IPS DF 4.7 (cell line): ENCODE data around the gene FKBP5.
"Not testable (repeated sequence)": the region's sequence is repeated elsewhere in the genome, so short reads cannot be mapped to it uniquely, and the experiment has no call there.

Experiments
- DNase-seq: peaks from one replicate; pipeline ENCODE4 v3.0.0-alpha.2; 2013; ENCODE audit warnings: low spot score; ENCODE audit errors: extremely low read depth

FKBP5 gene

DNA sequence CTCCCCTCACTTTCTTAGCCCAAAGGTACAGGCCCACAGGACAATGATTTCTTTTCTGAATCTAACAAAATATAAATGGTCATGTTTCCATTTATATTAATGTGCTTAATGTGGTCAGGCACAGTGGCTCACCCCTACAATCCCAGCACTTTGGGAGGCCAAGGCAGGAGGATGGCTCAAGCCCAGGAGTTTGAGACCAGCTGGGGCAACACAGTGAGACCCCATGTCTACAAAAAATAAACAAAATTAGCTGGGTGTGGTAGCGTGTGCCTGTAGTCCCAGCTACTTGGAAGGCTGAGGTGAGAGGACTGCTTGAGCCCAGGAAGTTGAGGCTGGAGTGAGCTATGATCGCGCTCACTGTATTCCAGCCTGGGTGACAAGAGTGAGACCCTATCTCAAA, 98.8 kb downstream of the FKBP5 start:
- no peak for DNase-seq

DNA sequence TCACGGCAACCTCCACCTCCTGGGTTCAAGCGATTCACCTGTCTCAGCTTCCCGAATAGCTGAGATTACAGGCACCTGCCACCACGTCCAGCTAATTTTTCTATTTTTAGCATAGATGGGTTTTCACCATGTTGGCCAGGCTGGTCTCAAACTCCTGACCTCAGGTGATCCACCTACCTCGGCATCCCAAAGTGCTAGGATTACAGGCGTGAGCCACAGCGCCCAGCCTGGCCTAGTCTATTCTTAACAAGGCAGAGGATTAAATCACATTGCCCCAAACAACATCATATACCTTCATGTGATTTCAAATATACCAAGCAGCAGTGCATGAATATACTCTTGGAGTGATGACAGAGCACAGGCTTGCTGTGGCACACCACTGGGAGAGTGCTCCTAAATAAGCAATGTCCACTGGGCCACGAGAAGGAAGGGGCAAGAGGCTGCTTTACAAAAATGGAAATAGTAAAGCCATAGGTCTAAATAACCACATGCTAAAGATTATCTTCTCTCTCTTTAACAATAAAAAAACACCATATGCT, 99.4 kb downstream of the FKBP5 start:
- DNase-seq, result no peak

DNA sequence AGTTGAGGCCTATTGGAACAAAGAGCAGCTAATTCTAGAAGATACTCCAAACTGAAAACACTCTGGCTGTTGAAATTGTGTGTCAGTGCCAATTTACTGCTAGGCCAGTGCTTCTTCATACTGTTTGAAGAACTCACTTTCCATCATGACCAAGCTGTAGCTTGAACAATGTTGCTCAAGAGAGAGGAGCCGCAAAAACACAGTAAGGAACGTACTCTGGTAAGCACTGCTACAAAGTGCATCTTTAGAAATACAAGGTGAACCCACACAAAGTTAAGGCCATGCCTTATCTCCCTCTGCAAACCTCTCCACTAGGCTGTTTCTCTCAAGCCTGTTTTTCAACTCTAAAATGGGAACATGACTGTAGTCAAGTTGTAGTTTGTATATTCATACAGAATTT, 101.5 kb downstream of the FKBP5 start:
- DNase-seq, result no peak

DNA sequence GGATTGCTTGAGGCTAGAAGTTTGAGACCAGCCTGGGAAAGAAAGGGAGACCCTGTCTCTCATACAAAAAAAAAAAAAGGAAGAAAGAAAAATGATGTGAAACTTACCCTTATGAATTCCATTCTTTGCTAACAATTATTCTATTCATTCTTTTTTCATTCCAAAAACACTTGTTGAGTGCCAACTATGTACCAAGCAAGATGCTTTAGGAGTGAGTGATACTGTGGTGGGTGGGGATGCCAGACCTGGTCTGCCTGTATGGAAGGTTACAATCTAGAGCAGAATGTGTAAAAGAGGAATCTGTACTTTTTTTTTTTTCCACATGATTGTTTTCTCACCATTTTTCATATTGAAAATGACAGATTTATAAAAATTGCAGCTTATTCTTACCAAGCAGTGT, 102.2 kb downstream of the FKBP5 start:
- DNase-seq, result no peak

DNA sequence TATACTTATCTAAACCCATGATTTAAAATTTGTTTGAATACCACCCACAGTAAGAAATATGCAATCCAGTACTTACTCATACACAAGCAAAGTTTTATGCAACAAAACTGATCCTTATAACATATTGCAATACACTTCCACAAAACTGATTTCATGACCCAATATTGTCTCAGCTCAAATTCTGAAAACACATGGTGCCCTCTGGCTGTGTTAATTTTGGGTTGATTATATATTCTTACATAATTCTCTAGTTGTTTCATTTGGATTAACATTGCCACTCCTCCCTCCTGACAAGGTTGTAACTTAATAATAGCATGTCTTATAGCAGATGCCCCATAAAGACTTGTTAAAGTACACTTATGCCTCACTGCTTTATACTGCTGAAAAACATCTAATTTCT, 103.1 kb downstream of the FKBP5 start:
- no peak for DNase-seq

DNA sequence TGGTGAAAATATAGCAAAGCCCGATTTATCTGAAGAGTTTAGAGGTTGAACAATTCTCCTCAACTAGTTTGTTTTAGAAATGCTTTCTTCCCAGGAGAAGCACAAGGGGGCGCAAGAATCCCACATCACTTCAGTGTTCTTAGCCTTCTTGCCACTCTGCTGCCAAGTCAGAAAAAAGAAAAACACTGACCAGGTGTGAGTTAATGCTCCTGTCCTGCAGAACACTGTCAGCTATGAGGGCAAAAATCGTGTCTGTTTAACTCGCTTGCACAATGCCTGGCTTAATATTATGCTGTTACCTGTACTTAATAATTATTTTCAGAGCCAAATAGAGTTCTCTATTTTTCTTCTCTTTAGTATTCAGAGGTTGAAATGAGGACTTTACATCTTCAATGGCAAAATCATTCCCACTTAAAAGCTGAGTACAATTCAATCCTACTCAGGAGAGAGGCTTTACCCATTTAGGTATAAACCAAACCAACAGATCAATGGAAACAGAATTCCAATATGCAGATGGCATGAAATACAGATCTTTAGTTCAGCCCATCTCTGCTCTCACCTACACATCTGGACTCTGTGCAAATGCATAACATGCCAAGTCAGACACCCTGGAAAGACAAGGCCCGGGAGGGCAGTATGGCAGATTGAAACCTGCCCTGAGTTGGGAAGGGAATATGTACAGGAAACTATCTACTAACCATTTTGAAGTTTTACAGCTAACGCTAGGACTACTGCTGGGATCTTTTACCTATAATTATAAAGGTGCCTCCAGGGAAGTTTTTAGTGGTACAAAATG, 104.6 kb downstream of the FKBP5 start:
- DNase-seq, result peak; percentile 68

DNA sequence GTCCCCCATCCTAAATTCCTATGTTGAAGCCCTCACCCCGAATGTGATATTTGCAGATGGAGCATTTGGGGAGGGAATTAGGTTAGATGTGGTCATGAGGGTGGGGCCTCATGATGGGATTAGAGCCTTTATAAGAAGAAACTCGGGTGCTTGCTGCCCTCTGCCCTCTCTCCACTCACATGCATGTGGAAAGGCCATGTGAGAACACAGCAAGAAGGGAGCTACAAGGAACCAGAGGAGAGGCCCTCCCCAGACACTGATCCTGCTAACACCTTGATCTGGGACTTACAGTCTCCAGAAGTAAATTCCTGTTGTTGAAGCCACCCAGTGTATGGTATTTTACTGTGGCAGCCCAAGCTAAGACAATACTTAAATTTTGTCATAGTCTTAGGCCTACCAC, 106.4 kb downstream of the FKBP5 start:
- no peak for DNase-seq

DNA sequence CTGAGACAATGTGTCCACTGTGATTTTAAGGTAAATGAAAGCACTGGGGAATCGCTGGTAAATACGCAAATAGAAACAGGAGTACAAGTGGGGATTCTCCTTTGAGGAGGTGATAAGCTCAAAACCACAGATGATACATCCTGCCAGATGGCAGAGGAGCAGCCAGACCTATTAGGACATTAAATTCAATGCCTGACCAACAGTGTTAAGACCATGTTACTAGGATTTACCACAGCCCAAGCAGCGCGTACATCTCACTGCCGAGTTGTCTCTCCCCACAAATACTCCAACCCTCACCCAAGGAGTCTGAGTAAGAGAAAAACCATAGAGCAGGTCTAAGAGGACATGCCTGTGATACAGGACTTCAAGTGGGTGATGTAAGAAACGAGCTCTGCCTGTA, 107.1 kb downstream of the FKBP5 start:
- DNase-seq, result no peak

DNA sequence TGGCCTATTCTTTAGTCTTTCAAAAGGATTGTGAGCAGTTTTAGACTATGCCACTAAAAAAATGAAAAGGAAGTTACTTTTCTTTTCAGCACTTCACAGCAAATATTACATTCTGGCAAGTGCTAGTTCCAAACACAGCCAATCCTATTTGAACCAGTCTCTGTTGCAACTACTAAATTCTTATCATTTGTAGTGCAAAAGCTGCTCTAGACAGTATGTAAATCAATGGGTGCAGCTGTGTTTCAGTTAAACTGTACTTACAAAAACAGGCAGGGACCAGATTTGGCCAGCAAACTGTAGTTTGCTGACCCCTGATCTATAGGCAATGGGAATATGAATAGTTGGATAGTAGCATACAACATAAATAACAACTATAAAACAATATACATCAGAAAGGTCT, 107.9 kb downstream of the FKBP5 start:
- DNase-seq, result no peak

DNA sequence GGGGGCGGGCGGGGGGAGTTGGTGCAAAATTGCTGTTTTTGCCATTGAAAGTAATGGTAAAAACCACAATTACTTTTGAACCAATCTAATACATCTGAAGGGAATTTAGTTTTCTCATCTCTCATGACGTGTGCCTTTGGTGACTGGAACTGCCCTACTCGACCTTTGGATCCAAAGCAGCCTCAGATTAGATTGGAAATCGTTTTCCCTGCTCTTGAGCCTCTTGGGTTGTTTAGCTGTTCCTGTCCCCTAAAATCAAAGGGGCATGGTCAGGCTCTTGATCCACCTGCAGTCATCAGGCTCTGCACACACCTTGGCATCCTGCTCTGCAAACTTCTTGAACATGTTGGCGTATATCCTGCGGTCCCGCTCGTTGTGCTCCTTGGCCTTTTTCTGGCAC, 112.0 kb downstream of the FKBP5 start:
- no peak for DNase-seq

DNA sequence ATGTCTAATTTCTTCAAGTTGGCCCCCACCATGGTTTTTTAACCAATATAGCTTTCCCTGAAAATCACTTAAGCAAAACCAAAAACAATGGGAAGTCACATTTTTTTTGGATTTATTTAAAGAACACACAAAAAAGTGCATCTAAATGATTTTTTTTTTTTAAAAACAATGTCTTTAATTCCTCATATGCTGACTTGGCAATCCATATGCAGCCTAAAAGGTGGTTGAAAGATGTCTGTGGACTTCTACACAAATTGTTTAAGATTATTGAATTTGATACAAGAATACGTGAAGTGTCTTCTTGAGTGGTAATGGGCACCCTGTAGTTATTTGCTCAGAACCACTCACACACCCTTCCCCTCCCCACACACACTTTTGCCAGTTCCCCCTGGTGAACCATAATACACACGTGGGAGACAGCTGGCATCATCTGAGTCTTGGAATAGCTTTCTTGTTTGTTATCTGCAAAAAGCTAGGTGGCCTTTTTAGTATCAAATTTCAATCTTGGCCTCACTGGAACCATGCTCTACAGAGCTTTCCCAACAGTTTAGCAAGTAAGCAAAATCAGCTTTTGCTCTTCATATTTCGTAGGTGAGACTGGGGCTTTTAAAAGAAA, 115.1 kb downstream of the FKBP5 start:
- no peak for DNase-seq

DNA sequence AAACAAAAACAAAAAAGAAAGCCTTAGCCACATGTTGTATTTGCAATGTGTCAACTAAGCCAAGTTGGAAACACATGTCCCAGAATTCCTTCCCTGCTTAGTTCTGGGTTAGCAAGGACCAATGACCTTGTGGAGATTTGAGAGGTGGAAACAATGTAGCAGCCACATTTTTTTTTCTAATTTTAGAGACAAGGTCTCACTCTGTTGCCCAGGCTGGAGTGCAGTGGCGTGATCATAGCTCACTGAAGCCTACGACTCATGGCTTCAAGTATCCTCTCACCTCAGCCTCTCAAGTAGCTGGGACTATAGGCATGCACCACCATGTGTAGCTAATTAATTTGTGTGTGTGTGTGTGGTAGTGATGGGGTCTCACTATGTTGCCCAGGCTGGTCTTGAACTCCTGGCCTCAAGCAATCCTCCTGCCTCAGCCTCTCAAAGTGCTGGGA, 117.8 kb downstream of the FKBP5 start:
- not testable (repeated sequence) for DNase-seq

DNA sequence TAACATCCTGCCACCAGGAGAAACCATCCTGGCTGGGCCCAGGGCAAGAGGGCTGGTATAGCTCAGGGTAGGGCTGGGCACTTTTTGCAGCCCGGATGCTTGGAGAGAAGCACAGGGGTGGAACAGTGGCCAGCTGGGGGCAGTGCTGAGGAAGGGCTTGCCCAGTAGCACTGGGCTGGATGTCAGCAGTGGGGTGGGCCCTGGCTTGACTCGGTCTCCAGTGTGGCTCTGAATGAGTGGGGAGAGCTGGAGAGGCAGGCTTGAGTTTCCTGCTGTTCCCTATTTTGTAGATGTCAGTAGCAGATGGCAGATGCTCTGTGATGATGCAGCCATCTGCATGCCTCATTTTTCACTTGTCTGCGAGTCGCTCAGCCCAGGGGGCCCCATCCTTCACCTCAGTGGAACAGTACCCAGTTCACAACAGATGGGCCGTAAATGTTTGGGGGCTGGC, 119.7 kb downstream of the FKBP5 start:
- no peak for DNase-seq

DNA sequence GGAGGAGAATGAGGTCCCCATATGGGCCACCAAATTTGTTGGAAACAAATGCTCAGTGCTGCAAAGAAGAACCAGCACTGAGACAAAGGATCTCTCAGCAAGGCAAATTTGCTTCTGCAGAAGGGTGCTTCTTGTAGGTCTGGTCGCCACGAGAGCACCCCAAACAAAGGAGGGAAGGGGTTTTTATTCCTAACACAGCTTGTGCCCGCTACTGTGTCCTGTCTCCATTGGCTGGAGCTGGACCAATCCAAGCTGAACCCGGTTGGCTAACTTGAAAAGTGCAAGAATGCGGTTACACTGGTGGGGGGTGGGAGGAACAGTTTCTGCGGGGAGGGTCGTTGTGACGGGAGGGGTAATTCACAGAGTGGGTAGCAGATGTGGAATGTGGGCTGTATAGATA, 121.9 kb downstream of the FKBP5 start:
- no peak for DNase-seq

DNA sequence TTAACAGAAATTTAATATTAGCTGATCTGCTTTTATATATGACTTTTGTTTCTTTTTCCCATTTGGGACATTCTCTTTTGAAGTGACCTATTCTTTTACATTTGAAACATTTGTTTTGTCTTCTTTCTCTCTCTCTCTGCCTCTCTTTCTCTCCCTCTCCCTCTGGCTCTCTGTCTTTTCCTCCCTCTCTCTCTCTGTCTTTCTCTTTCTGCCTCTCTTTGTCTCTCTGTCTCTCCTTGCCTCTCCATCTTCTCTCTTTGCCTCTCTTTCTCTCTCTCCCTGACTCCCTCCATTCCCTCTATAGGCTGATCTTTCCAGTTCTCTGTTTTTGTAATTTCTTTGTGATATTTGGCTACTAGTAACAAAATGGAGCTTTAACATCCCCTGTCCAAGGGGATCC, 124.0 kb downstream of the FKBP5 start:
- no peak for DNase-seq

DNA sequence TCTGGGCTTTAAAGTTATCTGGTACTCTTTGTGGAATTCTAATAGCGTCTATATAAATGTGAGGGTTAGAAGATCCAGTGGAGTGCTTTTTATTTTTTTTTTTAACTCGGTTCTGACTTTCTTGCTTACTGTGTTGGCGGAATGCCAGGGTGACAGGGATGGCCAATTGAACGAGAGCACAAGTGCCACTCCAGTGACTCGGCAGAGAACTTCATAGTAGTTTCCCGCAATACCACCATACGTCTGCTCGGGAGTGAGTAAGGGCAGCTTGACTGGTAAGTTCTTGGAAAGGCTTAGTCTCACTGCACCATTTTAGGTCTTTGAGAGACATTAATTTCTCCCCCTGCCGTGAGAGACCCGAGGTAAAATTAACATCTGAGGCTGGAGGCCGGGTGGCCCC, 126.7 kb downstream of the FKBP5 start:
- no peak for DNase-seq

DNA sequence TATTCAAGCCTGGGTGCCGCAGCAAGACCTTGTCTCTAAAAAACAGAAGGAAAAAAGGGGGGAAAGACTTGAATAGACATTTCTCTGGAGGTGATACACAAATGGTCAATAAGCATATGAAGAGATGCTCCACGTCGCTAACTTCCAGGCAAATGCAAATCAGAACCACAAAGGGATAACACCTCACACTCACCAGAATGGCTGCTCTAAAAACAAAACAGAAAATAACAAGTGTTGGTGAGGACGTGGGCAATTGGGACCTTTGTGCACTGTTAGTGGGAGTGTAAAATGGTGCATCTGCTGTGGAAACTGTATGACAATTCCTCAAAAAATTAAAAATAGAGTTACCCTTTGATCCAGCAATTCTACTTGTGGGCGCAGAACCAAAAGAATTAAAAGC, 127.6 kb downstream of the FKBP5 start:
- DNase-seq, result no peak

DNA sequence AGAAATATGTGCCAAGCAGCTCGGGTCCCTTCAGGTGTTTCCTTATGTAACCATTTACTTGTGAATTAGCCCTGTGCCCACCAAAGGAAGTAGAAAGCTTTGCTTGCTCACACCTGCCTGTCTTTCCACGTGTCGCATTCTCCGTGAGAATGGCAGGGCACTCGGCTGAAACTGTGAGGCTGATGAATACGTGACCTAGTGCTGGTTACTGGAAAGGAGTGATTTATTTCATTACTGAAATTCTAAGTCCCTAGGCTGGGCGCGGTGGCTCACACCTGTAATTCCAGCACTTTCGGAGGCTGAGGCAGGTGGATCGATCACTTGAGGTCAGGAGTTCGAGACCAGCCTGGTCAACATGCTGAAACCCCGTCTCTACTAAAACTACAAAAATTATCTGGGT, 130.1 kb downstream of the FKBP5 start:
- DNase-seq, result no peak

DNA sequence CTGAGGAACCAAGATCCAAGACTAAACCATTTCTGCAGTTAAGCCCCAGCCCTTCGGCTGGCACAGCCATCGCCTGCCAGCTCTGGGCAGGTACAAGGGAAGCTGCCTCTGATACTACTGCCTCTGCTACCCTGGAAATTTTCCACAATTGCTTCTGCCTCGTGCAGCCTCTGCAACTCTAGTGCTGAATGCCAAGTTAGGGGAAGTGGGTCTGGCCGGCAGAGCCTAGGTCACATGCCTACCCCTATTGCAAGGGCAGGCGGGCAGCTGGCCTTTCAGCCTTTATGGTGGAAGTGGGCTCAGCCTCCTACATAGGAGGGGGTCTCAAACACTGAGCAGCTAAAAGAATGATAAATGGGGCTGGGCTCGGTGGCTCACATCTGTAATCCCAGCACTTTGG, 131.5 kb downstream of the FKBP5 start:
- DNase-seq, result no peak

DNA sequence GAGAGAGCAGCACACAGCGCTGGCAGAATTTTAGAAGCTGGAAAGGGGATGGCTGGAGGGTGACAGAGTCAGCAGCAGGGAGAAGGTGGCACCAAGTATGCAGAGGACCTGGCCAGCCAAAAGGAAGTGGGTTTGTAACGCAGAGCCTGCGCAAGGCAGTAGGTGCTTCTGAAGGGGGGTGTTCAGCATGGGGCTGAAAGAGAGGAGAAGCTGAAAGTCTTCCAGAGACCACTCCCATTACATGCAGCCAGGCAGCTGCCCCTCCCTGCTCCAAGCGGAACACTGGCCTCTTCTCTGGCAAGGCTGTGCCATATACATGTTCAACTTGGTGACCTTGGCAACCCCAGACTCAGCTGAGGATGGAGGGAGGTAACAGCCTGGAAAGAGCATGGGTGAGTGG, 133.9 kb downstream of the FKBP5 start:
- DNase-seq, result no peak

DNA sequence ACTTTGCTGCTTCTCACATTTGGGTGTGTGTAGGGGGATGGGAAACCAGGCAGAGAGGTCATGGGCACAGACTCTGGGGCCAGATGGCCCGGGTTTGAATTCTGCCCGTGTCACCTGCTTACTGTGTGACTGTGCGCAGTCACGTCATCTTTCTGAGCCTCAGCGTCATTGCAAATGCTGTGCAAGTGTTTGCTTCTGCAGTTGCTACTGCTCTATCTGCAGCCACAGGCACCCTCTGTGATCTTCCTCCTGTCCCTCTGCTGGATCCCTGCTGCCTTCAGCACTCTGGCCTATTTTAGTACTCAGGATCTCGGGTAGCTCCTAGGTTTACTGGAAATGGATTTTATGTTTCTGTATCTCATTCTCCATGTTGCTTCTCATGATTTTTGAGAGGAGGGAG, 135.4 kb downstream of the FKBP5 start:
- DNase-seq, result no peak

DNA sequence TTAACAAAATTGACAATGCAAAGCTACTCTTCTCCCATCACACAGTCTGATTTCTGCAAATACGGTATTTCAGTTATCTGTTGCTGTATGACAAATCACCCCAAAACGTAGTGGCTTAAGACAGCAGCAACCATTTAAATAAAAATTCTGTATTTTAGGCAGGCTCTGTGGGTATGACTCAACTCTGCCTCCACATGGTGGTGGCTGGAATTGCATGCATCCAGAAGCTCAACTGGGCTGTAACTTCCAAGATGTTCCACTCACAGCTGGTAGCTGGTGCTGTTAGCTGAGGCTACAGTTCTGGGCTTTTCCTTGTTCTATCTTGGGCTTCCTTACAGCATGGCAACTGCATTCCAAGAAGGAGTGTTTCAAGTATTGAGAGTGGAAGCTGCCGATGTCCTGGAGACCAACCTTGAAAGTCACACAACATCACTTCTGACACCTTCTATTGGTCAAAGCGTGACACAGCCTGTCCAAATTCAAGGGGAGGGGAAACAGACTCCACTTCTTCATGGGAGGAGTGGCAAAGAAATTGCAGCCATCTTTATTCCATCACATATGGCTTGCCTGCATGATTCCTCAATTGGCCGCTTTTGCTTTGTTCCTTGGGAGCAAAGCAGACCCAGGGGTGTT, 136.3 kb downstream of the FKBP5 start:
- DNase-seq, result peak; percentile 62
